22Rv1 (cell line): Measurements from ENCODE around the gene DPM3.

Experiments
- H3K27ac ChIP-seq: fragments of 450-650 bp; 2 replicates; pipeline ENCODE4 v1.5.1; 2017
- ZFX ChIP-seq: fragments of 450-650 bp; IDR thresholded peaks from 2 replicates; pipeline ENCODE4 v1.6.1; 2017; ENCODE audit warnings: antibody characterized with exemption, borderline replicate concordance
- TF ChIP-seq, protein P1 (sequence below): fragments of 450-650 bp; IDR thresholded peaks from 2 replicates; pipeline ENCODE4 v1.5.1; 2017; ENCODE audit warnings: mild to moderate bottlenecking

DPM3 gene

DNA sequence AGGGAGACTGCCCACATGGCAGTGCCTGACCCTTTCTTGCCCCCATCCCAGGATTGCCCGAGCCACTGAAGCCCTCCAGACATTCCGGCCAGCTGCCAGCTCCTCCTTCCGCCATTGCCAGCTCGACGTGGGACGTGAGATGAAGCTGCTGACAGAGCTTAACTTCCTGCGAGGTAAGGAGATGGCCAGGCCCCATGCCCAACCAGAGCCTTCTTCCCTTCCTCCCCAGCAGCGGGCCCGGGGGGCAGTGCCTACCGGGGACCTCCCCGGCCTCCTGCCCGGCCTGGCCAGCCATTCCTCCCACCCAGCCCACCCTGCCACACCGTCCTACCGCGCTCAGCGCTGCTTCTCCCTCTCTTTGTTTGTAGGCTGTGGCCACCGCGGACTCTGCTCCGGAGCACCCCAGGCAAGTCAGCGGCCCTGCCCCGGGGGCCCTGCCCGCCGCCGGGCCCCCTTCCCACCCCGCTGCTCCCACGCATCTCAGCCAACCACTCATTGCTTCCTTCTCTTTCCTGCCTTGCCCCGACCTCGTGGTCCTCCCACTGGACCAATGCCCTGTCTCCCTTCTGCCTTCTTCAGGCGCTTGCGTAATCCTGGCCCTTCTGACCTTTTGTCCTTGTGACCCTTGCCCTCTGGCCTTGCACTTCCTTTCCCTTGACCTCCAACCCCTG, 38.2 kb upstream of the DPM3 start:
- TF ChIP-seq, protein P1, sequence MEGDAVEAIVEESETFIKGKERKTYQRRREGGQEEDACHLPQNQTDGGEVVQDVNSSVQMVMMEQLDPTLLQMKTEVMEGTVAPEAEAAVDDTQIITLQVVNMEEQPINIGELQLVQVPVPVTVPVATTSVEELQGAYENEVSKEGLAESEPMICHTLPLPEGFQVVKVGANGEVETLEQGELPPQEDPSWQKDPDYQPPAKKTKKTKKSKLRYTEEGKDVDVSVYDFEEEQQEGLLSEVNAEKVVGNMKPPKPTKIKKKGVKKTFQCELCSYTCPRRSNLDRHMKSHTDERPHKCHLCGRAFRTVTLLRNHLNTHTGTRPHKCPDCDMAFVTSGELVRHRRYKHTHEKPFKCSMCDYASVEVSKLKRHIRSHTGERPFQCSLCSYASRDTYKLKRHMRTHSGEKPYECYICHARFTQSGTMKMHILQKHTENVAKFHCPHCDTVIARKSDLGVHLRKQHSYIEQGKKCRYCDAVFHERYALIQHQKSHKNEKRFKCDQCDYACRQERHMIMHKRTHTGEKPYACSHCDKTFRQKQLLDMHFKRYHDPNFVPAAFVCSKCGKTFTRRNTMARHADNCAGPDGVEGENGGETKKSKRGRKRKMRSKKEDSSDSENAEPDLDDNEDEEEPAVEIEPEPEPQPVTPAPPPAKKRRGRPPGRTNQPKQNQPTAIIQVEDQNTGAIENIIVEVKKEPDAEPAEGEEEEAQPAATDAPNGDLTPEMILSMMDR: no peak
- no peak for TF ChIP-seq ZFX
- H3K27ac ChIP-seq: no peak overlapping the region

DNA sequence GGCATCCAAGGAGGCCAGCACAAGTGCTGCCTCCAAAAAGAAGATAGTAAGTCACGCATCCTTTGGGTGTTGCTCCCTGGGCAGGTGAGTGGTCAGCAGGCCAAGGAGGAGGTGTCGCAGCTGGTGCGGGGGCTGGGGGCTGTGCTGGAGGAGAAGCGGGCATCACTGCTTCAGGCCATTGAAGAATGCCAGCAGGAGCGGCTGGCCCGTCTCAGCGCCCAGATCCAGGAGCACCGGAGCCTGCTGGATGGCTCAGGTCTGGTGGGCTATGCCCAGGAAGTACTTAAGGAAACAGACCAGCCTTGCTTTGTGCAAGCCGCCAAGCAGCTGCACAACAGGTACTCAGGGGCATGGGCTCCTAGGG, 37.6 kb upstream of the DPM3 start:
- TF ChIP-seq, protein P1: no peak
- TF ChIP-seq ZFX: no peak
- peak overlapping the region; percentile 83 for H3K27ac ChIP-seq

DNA sequence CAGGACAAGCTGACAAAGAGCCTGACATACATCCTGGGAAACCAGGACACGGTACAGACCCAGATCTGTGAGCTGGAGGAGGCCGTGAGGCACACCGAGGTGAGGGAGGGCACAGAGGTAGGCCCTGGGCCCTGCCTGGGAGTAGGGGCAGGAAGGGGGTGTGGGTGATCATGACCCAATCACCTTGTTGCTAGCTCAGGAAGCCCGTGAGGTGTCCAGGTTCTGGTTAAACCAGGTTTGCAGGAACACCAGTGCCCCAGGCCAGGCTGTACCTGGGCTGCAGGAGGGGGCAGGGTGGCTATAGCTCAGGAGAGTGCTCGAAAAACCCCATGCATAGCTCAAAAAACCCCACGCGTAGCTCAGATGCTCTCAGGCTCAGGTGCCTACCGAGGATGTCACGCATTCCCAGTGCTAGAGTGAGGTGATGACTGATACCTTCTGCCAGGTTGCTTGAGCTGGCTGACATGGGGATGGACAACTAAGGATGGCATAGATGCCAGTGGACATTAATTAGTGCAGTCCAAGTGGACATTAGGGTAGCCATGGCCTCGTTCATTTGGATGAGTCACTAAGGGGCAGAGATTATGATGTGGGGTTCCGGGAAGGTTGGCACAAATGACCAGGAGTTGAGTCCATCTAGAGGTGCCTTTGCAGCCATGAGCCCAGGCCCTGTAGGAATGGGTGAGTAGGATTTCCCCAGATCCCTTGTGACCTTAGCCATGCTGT, 37.0 kb upstream of the DPM3 start:
- peak overlapping the region; percentile 83 for H3K27ac ChIP-seq
- no peak for TF ChIP-seq ZFX
- TF ChIP-seq, protein P1: no peak

DNA sequence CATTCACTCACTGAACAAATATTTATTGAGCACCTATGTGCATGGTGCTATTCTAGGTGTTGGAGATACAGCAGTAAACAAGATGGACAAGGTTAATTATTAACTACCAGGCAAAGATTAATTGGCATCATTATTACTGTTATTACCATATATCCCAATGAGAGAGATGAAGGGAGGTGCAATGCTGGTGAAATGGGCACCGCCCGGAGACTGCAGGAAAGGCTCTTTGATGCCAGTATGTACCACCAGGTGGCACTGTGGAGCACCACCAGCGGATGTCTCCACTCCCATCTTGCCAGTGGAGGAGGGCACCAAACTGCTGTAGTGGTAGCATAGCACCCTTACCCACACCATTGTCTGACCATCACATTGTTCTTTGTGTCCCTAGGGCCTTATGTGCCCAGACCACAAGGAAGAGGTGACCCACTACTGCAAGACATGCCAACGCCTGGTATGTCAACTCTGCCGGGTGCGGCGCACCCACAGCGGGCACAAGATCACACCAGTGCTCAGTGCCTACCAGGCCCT, 36.3 kb upstream of the DPM3 start:
- TF ChIP-seq, protein P1: peak; percentile 98
- no peak for TF ChIP-seq ZFX
- peak overlapping the region; percentile 83 for H3K27ac ChIP-seq

DNA sequence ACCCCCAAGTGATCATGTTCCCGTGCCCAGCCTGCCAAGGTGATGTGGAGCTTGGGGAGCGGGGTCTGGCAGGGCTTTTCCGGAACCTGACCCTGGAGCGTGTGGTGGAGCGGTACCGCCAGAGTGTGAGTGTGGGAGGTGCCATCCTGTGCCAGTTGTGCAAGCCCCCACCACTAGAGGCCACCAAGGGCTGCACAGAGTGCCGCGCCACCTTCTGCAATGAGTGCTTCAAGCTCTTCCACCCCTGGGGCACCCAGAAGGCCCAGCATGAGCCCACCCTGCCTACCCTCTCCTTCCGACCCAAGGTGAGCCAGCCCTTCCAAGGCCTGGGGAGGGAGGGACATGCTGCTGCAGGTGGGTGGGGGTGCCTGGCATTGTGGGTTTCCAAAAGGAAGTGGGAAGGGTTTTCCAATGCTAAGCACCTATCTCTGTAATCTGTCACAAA, 35.6 kb upstream of the DPM3 start:
- TF ChIP-seq ZFX: no peak
- TF ChIP-seq, protein P1: no peak
- peak overlapping the region; percentile 83 for H3K27ac ChIP-seq

DNA sequence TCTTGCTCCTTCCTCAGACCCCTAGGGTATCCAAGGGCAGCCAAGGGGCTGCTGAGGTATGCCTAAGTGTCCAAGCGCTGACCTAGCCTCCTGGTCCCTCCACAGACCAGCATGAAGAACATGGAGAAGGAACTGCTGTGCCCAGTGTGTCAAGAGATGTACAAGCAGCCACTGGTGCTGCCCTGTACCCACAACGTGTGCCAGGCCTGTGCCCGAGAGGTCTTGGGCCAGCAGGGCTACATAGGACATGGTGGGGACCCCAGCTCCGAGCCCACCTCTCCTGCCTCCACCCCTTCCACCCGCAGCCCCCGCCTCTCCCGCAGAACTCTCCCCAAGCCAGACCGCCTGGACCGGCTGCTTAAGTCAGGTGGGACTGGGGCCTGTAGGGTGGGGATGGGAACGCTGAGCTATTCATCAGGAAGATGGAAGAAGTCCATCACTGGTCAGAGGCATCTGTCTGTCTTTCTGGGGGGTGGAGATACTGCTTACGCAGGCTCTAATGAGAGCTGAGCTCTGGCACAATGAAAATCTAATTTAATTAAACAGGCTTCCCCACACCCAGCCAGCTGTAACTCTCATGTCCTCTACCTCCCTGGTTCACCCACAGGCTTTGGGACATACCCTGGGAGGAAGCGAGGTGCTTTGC, 35.1 kb upstream of the DPM3 start:
- peak overlapping the region; percentile 83 for H3K27ac ChIP-seq
- TF ChIP-seq, protein P1: no peak
- no peak for TF ChIP-seq ZFX
